ENCODE results near the gene NTHL1. TPM values are rescaled to one million over a fixed set of nuclear protein-coding genes. Genes with fewer than 3 reads are reported as not detected.
A peak's percentile ranks its signal among the peaks of the same experiment; 100 is the strongest.

Gene NTHL1
- total RNA-seq, 1 experiment from 2014 or later: 47.3 TPM

- ChIA-PET POLR2A (ENCODE audit: unreplicated experiment) (interaction anchor here (0.6 to 1.7 kb wide), 4 partner anchors 65 to 821 kb away, joined by 7 to 11 read pairs (median 9); partner anchors contain the start of gene TRAF7), CTCF (interaction anchor here (0.6 to 1.1 kb wide), 7 partner anchors 34 to 866 kb away, joined by 3 to 6 read pairs (median 5); partner anchors contain the start of gene TPSG1)
- Histone ChIP-seq H3K9me3 (ENCODE audit: insufficient read depth, low read depth) (no peaks in the 10 kb centered on the region), H3F3A (ENCODE audit: insufficient read depth, low read depth) (peaks cover 13% of the 10 kb centered on the region; the same call in 1 of the 2 replicates), H3K79me2 (ENCODE audit: low read depth) (no peaks in the 10 kb centered on the region), H4K20me1 (ENCODE audit: insufficient read depth) (peaks cover 3% of the 10 kb centered on the region; the same call in 1 of the 2 replicates), H3K4me2 (peak overlapping the region; percentile 73), H3K27ac (no peak overlapping the region), H2AFZ (no peak overlapping the region), H3K4me1 (replicated peaks; ENCODE audit: insufficient read depth) (no peaks in the 10 kb centered on the region; the same call in 1 of the 2 replicates), H3K36me3 (ENCODE audit: low read depth) (no peaks in the 10 kb centered on the region), H3K4me3 (peak overlapping the region; percentile 45; the same call in 1 of the 2 replicates), H3K9me2 (ENCODE audit: insufficient read depth) (no peaks in the 10 kb centered on the region), H3K27me3 (ENCODE audit: insufficient read depth, low read depth) (no peaks in the 10 kb centered on the region)
- BruUV-seq (replicated peaks): no TSS peak
- intact Hi-C loops (cut with micrococcal nuclease; ENCODE audit: unreplicated experiment): loop anchor here (2.0 to 5.0 kb wide), 3 partner anchors 56 to 131 kb away; partner anchors contain the start of genes E4F1 and RAB26
- peak; percentile 55; the same call in 1 of the 2 replicates for TF ChIP-seq CTCF (conservative IDR thresholded peaks at IDR 0.05)
- no peak for TF ChIP-seq EZH2 (IDR thresholded peaks at IDR 0.05; ENCODE audit: low read depth)
- peak; percentile 62 to 98 for DNase-seq
Measured at GRCh38 chr16:2090777-2091546, 43.3 kb upstream of the NTHL1 start.

GRCh38 chr16:2090481-2090776 is 42.8 kb upstream of the NTHL1 start:
- ChIA-PET CTCF (interaction anchor here (0.5 to 1.1 kb wide), 7 partner anchors 47 to 865 kb away, joined by 3 to 6 read pairs (median 5); partner anchors contain the start of gene TPSG1), POLR2A (ENCODE audit: unreplicated experiment) (interaction anchor here (0.6 kb wide), 2 partner anchors 73 to 822 kb away, joined by 11 read pairs; no protein-coding TSS in a partner anchor)
- Histone ChIP-seq H3F3A (ENCODE audit: insufficient read depth, low read depth) (peaks cover 13% of the 10 kb centered on the region; the same call in 1 of the 2 replicates), H3K36me3 (ENCODE audit: low read depth) (no peaks in the 10 kb centered on the region), H4K20me1 (ENCODE audit: insufficient read depth) (peaks cover 3% of the 10 kb centered on the region; the same call in 1 of the 2 replicates), H3K27ac (no peak overlapping the region), H3K9me2 (ENCODE audit: insufficient read depth) (no peaks in the 10 kb centered on the region), H3K79me2 (ENCODE audit: low read depth) (no peaks in the 10 kb centered on the region), H3K4me1 (replicated peaks; ENCODE audit: insufficient read depth) (no peaks in the 10 kb centered on the region; the same call in 1 of the 2 replicates), H3K4me3 (peak overlapping the region; percentile 45; the same call in 1 of the 2 replicates), H3K9me3 (ENCODE audit: insufficient read depth, low read depth) (no peaks in the 10 kb centered on the region), H3K27me3 (ENCODE audit: insufficient read depth, low read depth) (no peaks in the 10 kb centered on the region), H3K4me2 (peak overlapping the region; percentile 73), H2AFZ (no peak overlapping the region)
- TF ChIP-seq EZH2 (IDR thresholded peaks at IDR 0.05; ENCODE audit: low read depth): no peak
- no peak for TF ChIP-seq CTCF (conservative IDR thresholded peaks at IDR 0.05)
- DNase-seq: no peak
- intact Hi-C loops (cut with micrococcal nuclease; ENCODE audit: unreplicated experiment): loop anchor here (2.0 to 5.0 kb wide), 3 partner anchors 57 to 132 kb away; partner anchors contain the start of genes E4F1 and RAB26
- no TSS peak for BruUV-seq (replicated peaks)

GRCh38 chr16:2089706-2090480 is 42.3 kb upstream of the NTHL1 start:
- ChIA-PET CTCF (interaction anchor here (0.5 to 1.0 kb wide), 5 partner anchors 46 to 865 kb away, joined by 3 to 6 read pairs (median 5); partner anchors contain the start of gene TPSG1), POLR2A (ENCODE audit: unreplicated experiment) (interaction anchor here (0.5 to 0.6 kb wide), 3 partner anchors 43 to 822 kb away, joined by 6 to 11 read pairs (median 11); no protein-coding TSS in a partner anchor)
- no peaks in the 10 kb centered on the region for H3K79me2 ChIP-seq (ENCODE audit: low read depth)
- peak overlapping the region; percentile 73; the same call in 1 of the 2 replicates for H3K4me2 ChIP-seq
- no peaks in the 10 kb centered on the region for H3K27me3 ChIP-seq (ENCODE audit: insufficient read depth, low read depth)
- H2AFZ ChIP-seq: no peak overlapping the region
- H3K36me3 ChIP-seq (ENCODE audit: low read depth): no peaks in the 10 kb centered on the region
- H3K4me1 ChIP-seq (replicated peaks; ENCODE audit: insufficient read depth): no peaks in the 10 kb centered on the region; the same call in 1 of the 2 replicates
- DNase-seq: no peak
- no peaks in the 10 kb centered on the region for H3K9me2 ChIP-seq (ENCODE audit: insufficient read depth)
- H3K9me3 ChIP-seq (ENCODE audit: insufficient read depth, low read depth): no peaks in the 10 kb centered on the region
- BruUV-seq (replicated peaks): no TSS peak
- intact Hi-C loops (cut with micrococcal nuclease; ENCODE audit: unreplicated experiment): loop anchor here (2.0 to 5.0 kb wide), 3 partner anchors 57 to 132 kb away; partner anchors contain the start of genes E4F1 and RAB26
- no peak overlapping the region; the same call in 1 of the 2 replicates for H3K4me3 ChIP-seq
- no peak overlapping the region for H3K27ac ChIP-seq
- H3F3A ChIP-seq (ENCODE audit: insufficient read depth, low read depth): peaks cover 13% of the 10 kb centered on the region; the same call in 1 of the 2 replicates
- TF ChIP-seq EZH2 (IDR thresholded peaks at IDR 0.05; ENCODE audit: low read depth): no peak
- TF ChIP-seq CTCF (conservative IDR thresholded peaks at IDR 0.05): no peak
- peaks cover 3% of the 10 kb centered on the region; the same call in 1 of the 2 replicates for H4K20me1 ChIP-seq (ENCODE audit: insufficient read depth)

Measured in PC-9 (cell line).